OCI-LY3 (cell line): ENCODE results near the gene DLX5.

Experiments
- H2AFZ ChIP-seq: fragments of 200-600, 300-600 bp; shearing (Covaris generic); 2 replicates; pipeline ENCODE4 v1.6.0; 2014; ENCODE audit warnings: antibody characterized with exemption, low read depth, low read length
- H3K27ac ChIP-seq: fragments of 200-600, 300-600 bp; sonication (generic); 2 replicates; pipeline ENCODE4 v1.5.1; 2014; ENCODE audit warnings: mild to moderate bottlenecking, low read length, moderate library complexity, mixed read lengths
- H3K27me3 ChIP-seq: fragments of 200-600, 300-600 bp; sonication (generic); 2 replicates; pipeline ENCODE4 v1.6.1; 2014; ENCODE audit warnings: low read depth, low read length, mixed read lengths
- H3K36me3 ChIP-seq: fragments of 200-600, 300-600 bp; sonication (generic); replicated peaks from 2 replicates; pipeline ENCODE3; 2014; ENCODE audit warnings: low read depth, low read length, mixed read lengths
- H3K4me1 ChIP-seq: fragments of 300-600, 200-600 bp; sonication (generic); 2 replicates; pipeline ENCODE4 v1.6.1; 2014; ENCODE audit warnings: low read length, mixed read lengths
- H3K4me2 ChIP-seq: fragments of 200-600, 300-600 bp; sonication (generic); 2 replicates; pipeline ENCODE4 v1.6.1; 2014; ENCODE audit warnings: low read length, mixed read lengths
- H3K4me3 ChIP-seq: fragments of 300-600, 200-600 bp; sonication (generic); 2 replicates; pipeline ENCODE4 v1.5.1; 2014; ENCODE audit warnings: antibody characterized with exemption, mild to moderate bottlenecking, low read length, moderate library complexity
- H3K79me2 ChIP-seq: fragments of 300-600, 200-600 bp; shearing (Covaris generic); 2 replicates; pipeline ENCODE4 v1.6.1; 2014; ENCODE audit warnings: mild to moderate bottlenecking, low read length, mixed read lengths
- H3K9ac ChIP-seq: fragments of 300-600, 200-600 bp; shearing (Covaris generic); 2 replicates; pipeline ENCODE4 v1.6.0; 2014; ENCODE audit warnings: mild to moderate bottlenecking, low read length, moderate library complexity
- H3K9me3 ChIP-seq: fragments of 200-600, 300-600 bp; shearing (Covaris generic); 2 replicates; pipeline ENCODE4 v1.6.1; 2014; ENCODE audit warnings: low read length, mixed read lengths; ENCODE audit not compliant: insufficient read depth
- H4K20me1 ChIP-seq: fragments of 200-600, 300-600 bp; sonication (generic); 2 replicates; pipeline ENCODE4 v1.6.1; 2016; ENCODE audit warnings: low read length, mixed read lengths; ENCODE audit not compliant: insufficient read depth
- EZH2phosphoT487 ChIP-seq: fragments of 200-600 bp; shearing (Covaris generic); IDR thresholded peaks from 2 replicates; pipeline ENCODE4 v1.6.1; 2018; ENCODE audit warnings: antibody characterized with exemption, mixed run types, low read depth
- TF ChIP-seq, protein P1 (sequence below): fragments of 200-600, 300-600 bp; sonication (generic); IDR thresholded peaks from 2 replicates; pipeline ENCODE4 v1.5.1; 2014; ENCODE audit warnings: antibody characterized with exemption, low read length, low read depth

The DLX5 gene

GRCh38 chr7:96985992-96986391 is 38.6 kb downstream of the DLX5 start:
- Histone ChIP-seq H2AFZ (no peak overlapping the region), H3K9ac (no peak overlapping the region), H3K9me3 (no peaks in the 10 kb centered on the region), H3K79me2 (no peaks in the 10 kb centered on the region), H4K20me1 (no peaks in the 10 kb centered on the region), H3K27me3 (peaks cover 15% of the 10 kb centered on the region), H3K27ac (no peak overlapping the region), H3K36me3 (no peaks in the 10 kb centered on the region), H3K4me1 (peaks cover 7% of the 10 kb centered on the region), H3K4me2 (no peak overlapping the region), H3K4me3 (no peak overlapping the region)
- TF ChIP-seq EZH2phosphoT487 = no peak

- Histone ChIP-seq H3K4me1 (peaks cover 7% of the 10 kb centered on the region), H3K9ac (no peak overlapping the region), H3K79me2 (no peaks in the 10 kb centered on the region), H3K4me3 (no peak overlapping the region), H3K9me3 (no peaks in the 10 kb centered on the region), H3K27ac (no peak overlapping the region), H2AFZ (no peak overlapping the region), H3K4me2 (no peak overlapping the region), H3K36me3 (no peaks in the 10 kb centered on the region), H3K27me3 (peaks cover under 1% of the 10 kb centered on the region; the same call in 1 of the 2 replicates), H4K20me1 (no peaks in the 10 kb centered on the region)
- no peak for TF ChIP-seq EZH2phosphoT487
- TF ChIP-seq, protein P1, sequence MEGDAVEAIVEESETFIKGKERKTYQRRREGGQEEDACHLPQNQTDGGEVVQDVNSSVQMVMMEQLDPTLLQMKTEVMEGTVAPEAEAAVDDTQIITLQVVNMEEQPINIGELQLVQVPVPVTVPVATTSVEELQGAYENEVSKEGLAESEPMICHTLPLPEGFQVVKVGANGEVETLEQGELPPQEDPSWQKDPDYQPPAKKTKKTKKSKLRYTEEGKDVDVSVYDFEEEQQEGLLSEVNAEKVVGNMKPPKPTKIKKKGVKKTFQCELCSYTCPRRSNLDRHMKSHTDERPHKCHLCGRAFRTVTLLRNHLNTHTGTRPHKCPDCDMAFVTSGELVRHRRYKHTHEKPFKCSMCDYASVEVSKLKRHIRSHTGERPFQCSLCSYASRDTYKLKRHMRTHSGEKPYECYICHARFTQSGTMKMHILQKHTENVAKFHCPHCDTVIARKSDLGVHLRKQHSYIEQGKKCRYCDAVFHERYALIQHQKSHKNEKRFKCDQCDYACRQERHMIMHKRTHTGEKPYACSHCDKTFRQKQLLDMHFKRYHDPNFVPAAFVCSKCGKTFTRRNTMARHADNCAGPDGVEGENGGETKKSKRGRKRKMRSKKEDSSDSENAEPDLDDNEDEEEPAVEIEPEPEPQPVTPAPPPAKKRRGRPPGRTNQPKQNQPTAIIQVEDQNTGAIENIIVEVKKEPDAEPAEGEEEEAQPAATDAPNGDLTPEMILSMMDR = no peak
These were observed 42.0 kb downstream of the DLX5 start for GRCh38 chr7:96982586-96982985.

- no peaks in the 10 kb centered on the region for H3K27me3 ChIP-seq
- H3K27ac ChIP-seq = no peak overlapping the region
- no peak overlapping the region for H3K4me2 ChIP-seq
- H3K36me3 ChIP-seq = no peaks in the 10 kb centered on the region
- no peak for TF ChIP-seq EZH2phosphoT487
- TF ChIP-seq, protein P1 = no peak
- H3K9ac ChIP-seq = no peak overlapping the region
- H3K4me1 ChIP-seq = no peaks in the 10 kb centered on the region
- no peaks in the 10 kb centered on the region for H3K9me3 ChIP-seq
- H4K20me1 ChIP-seq = no peaks in the 10 kb centered on the region
- no peak overlapping the region for H3K4me3 ChIP-seq
- H3K79me2 ChIP-seq = no peaks in the 10 kb centered on the region
- no peak overlapping the region for H2AFZ ChIP-seq
These were observed 44.9 kb downstream of the DLX5 start for GRCh38 chr7:96979551-96980276.

GRCh38 chr7:96977445-96977844 is 47.2 kb downstream of the DLX5 start:
- Histone ChIP-seq H3K4me2 (no peak overlapping the region), H3K4me3 (no peak overlapping the region), H3K9ac (no peak overlapping the region), H3K36me3 (no peaks in the 10 kb centered on the region), H3K9me3 (no peaks in the 10 kb centered on the region), H3K4me1 (no peaks in the 10 kb centered on the region), H3K27me3 (0 out of 2 replicates have a peak, but pooled peaks cover 10% of the 10 kb centered on the region), H4K20me1 (no peaks in the 10 kb centered on the region), H3K79me2 (no peaks in the 10 kb centered on the region), H3K27ac (no peak overlapping the region), H2AFZ (no peak overlapping the region)
- no peak for TF ChIP-seq EZH2phosphoT487
- TF ChIP-seq, protein P1 = no peak
